22Rv1 (cell line): Measurements from ENCODE around the gene AGRN.

Experiments used
- H3K27ac ChIP-seq: fragments of 450-650 bp; 2 replicates; pipeline ENCODE4 v1.5.1; 2017
- ZFX ChIP-seq: fragments of 450-650 bp; IDR thresholded peaks from 2 replicates; pipeline ENCODE4 v1.6.1; 2017; ENCODE audit warnings: antibody characterized with exemption, borderline replicate concordance
- TF ChIP-seq, protein P1 (sequence below): fragments of 450-650 bp; IDR thresholded peaks from 2 replicates; pipeline ENCODE4 v1.5.1; 2017; ENCODE audit warnings: mild to moderate bottlenecking

AGRN gene

DNA sequence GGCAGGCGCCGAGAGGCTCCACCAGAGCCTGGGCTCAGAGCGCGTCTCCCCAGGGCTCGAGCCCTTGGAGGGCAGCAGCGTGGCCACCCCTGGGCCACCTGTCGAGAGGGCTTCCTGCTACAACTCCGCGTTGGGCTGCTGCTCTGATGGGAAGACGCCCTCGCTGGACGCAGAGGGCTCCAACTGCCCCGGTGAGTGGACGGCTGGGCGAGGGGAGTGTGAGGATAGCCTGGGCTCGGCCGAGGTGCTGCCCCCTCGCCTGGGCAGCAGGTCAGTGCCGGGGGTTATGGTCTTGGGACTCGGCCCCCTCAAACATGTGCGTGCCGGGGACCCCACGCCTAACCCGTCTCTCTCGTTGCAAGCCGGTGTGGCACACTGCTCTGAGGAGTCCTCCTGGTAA is 26.8 kb downstream of the AGRN start:
- H3K27ac ChIP-seq = no peak overlapping the region
- no peak for TF ChIP-seq ZFX
- TF ChIP-seq, protein P1, sequence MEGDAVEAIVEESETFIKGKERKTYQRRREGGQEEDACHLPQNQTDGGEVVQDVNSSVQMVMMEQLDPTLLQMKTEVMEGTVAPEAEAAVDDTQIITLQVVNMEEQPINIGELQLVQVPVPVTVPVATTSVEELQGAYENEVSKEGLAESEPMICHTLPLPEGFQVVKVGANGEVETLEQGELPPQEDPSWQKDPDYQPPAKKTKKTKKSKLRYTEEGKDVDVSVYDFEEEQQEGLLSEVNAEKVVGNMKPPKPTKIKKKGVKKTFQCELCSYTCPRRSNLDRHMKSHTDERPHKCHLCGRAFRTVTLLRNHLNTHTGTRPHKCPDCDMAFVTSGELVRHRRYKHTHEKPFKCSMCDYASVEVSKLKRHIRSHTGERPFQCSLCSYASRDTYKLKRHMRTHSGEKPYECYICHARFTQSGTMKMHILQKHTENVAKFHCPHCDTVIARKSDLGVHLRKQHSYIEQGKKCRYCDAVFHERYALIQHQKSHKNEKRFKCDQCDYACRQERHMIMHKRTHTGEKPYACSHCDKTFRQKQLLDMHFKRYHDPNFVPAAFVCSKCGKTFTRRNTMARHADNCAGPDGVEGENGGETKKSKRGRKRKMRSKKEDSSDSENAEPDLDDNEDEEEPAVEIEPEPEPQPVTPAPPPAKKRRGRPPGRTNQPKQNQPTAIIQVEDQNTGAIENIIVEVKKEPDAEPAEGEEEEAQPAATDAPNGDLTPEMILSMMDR = no peak

DNA sequence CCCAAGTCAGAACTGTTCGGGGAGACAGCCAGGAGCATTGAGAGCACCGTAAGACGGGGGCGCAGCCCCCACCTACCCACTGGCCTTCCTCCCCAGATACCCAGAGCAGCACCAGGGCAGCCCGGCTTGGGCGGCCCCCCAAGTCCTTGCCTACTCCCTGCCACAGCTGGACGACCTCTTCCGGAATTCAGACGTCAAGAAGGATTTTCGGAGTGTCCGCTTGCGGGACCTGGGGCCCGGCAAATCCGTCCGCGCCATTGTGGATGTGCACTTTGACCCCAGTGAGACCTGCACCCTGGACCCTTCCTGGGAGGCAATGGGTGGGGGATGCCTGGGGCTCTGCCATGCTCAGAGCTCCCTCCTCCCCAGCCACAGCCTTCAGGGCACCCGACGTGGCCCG is 27.5 kb downstream of the AGRN start:
- no peak overlapping the region for H3K27ac ChIP-seq
- no peak for TF ChIP-seq ZFX
- TF ChIP-seq, protein P1 = no peak

DNA sequence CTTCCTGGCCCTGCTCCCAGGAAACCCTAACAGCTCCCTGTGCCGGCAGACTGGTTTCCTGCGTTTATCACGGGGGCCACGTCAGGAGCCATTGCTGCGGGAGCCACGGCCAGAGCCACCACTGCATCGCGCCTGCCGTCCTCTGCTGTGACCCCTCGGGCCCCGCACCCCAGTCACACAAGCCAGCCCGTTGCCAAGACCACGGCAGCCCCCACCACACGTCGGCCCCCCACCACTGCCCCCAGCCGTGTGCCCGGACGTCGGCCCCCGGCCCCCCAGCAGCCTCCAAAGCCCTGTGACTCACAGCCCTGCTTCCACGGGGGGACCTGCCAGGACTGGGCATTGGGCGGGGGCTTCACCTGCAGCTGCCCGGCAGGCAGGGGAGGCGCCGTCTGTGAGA is 28.0 kb downstream of the AGRN start:
- H3K27ac ChIP-seq = no peak overlapping the region
- TF ChIP-seq, protein P1 = no peak
- no peak for TF ChIP-seq ZFX

DNA sequence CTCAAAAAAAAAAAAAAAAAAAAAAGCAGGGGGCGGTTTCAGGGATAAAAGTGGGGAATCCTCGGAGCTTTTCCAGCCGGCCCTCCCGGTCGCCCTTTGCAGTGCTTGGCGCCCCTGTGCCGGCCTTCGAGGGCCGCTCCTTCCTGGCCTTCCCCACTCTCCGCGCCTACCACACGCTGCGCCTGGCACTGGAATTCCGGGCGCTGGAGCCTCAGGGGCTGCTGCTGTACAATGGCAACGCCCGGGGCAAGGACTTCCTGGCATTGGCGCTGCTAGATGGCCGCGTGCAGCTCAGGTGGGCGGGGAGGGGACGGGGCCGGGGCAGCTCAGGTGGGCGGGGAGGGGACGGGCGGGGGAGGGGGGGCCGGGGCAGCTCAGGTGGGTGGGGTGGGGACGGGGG is 28.8 kb downstream of the AGRN start:
- TF ChIP-seq, protein P1 = no peak
- no peak for TF ChIP-seq ZFX
- H3K27ac ChIP-seq = no peak overlapping the region

DNA sequence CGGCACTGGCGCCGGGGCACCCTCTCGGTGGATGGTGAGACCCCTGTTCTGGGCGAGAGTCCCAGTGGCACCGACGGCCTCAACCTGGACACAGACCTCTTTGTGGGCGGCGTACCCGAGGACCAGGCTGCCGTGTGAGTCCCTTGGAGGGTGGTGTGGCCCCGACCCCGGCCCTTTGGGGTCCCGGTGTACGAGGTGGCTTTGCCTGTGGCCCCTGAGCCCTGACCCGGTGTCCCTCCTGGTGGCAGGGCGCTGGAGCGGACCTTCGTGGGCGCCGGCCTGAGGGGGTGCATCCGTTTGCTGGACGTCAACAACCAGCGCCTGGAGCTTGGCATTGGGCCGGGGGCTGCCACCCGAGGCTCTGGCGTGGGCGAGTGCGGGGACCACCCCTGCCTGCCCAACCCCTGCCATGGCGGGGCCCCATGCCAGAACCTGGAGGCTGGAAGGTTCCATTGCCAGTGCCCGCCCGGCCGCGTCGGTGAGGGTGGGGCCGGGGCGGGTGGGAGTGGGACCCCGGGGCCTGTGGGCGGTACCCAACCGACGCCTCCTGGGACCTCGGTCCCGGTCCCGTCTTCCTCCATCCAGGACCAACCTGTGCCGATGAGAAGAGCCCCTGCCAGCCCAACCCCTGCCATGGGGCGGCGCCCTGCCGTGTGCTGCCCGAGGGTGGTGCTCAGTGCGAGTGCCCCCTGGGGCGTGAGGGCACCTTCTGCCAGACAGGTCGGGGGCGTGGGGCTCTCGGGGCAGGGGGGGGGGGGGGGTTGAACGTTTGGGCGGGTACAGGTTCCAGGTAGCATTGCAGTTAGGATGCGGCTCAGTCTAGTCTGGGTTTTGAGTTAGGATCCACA is 29.6 kb downstream of the AGRN start:
- TF ChIP-seq ZFX = no peak
- TF ChIP-seq, protein P1 = no peak
- H3K27ac ChIP-seq = no peak overlapping the region

DNA sequence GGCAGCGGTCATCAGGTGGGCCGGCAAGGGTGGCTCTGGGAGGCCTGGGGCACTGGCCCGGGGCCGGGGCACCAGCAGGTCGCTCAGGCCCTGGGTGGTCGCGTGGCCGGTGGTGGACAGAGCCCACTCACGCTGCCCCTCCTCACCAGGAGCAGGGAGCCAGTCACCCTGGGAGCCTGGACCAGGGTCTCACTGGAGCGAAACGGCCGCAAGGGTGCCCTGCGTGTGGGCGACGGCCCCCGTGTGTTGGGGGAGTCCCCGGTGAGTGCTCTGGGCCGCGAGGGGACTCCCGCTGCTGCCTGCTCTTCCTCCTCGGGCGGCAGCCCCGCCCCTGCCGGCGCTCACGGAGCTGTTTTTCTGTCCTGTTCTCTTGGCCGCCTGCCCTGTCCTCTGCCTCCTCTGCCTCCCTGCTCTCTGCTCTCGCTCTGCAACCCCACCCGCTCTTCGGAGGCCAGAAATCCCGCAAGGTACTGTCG is 30.7 kb downstream of the AGRN start:
- H3K27ac ChIP-seq = no peak overlapping the region
- TF ChIP-seq, protein P1 = no peak
- no peak for TF ChIP-seq ZFX

DNA sequence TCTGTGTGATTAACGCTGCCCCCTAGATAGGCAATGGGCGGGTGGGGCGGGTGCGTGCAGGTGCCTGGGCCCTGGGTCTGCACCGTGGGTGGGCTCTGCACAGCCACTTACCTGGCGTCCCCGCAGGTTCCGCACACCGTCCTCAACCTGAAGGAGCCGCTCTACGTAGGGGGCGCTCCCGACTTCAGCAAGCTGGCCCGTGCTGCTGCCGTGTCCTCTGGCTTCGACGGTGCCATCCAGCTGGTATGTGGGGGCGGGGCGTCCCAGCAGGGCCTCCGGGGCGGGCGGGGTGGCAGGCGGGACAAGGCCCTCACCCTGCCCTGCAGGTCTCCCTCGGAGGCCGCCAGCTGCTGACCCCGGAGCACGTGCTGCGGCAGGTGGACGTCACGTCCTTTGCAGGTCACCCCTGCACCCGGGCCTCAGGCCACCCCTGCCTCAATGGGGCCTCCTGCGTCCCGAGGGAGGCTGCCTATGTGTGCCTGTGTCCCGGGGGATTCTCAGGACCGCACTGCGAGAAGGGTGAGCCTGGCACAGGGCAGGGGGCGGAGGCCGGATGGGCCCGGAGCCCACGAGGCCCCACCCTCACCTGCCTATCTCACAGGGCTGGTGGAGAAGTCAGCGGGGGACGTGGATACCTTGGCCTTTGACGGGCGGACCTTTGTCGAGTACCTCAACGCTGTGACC is 31.3 kb downstream of the AGRN start:
- no peak overlapping the region for H3K27ac ChIP-seq
- no peak for TF ChIP-seq ZFX
- TF ChIP-seq, protein P1 = no peak
